ENCODE data around the gene KRT17.

DNA sequence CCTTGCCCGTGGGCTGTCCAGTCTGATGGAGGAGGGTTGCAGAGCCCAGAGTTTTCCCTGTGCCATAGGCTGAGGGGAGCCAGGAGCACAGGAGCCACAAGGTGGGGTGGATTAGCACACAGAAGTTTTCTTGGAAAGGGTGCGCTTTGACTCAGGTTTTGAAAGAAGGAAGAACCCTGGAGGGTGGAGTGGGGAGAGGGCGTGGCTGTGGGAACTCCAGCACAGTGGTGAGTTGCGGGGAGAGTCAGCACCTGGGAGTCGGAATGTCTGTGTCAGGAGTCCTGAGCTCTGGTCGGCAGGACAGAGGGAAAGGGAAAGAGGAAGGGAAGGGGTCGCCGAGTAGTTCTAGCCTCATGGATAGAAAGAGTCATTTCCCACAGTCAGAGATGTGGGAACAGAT, 28.8 kb downstream of the KRT17 start:
- no peak for TF ChIP-seq EZH2 (IDR thresholded peaks at IDR 0.05; ENCODE audit: borderline replicate concordance, low read depth, low read length, severe bottlenecking)
- TF ChIP-seq, protein P1, sequence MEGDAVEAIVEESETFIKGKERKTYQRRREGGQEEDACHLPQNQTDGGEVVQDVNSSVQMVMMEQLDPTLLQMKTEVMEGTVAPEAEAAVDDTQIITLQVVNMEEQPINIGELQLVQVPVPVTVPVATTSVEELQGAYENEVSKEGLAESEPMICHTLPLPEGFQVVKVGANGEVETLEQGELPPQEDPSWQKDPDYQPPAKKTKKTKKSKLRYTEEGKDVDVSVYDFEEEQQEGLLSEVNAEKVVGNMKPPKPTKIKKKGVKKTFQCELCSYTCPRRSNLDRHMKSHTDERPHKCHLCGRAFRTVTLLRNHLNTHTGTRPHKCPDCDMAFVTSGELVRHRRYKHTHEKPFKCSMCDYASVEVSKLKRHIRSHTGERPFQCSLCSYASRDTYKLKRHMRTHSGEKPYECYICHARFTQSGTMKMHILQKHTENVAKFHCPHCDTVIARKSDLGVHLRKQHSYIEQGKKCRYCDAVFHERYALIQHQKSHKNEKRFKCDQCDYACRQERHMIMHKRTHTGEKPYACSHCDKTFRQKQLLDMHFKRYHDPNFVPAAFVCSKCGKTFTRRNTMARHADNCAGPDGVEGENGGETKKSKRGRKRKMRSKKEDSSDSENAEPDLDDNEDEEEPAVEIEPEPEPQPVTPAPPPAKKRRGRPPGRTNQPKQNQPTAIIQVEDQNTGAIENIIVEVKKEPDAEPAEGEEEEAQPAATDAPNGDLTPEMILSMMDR (IDR thresholded peaks at IDR 0.05; ENCODE audit: borderline replicate concordance, extremely low read depth, low read length, poor library complexity, severe bottlenecking): no peak
